HCT116 (cell line): ENCODE data around the gene NCOA5. TPM values are rescaled to one million over a fixed set of nuclear protein-coding genes. Genes with fewer than 3 reads are reported as not detected.

Experiments
- ATAC-seq: fragments of 200-7000 bp; cut with Tn5 transposase; 2 replicates; pipeline ENCODE4 v1.9.1; 2020; ENCODE audit warnings: mild to moderate bottlenecking, moderate library complexity
- BruUV-seq: library from RNA; stranded (reverse); fragments of 400-500 nt; replicated peaks from 2 replicates; lab custom pipeline; 2021; lab: Mats Ljungman, UMichigan
- CTCF ChIA-PET: fragments of 300-600 bp; sonication (Branson Sonifier 250); formaldehyde crosslinking; loops from one replicate; lab custom pipeline; 2021; ENCODE audit warnings: antibody characterized with exemption; lab: Charles Lee
- POLR2A ChIA-PET: fragments of 300-600, 350-600 bp; sonication (Branson Sonifier 250); formaldehyde crosslinking; loops from one replicate; lab custom pipeline; 2021; ENCODE audit warnings: antibody characterized with exemption; lab: Charles Lee
- RAD21 ChIA-PET, 2 experiments: fragments of 300-600 bp; sonication (Branson Sonifier 250); formaldehyde crosslinking; loops; one replicate each; lab custom pipeline; 2023; ENCODE audit warnings: low total read pairs in 2 of 2; ENCODE audit not compliant: uncharacterized antibody in 2 of 2, unreplicated experiment in 2 of 2, low non-redundant PET in 1 of 2; lab: Charles Lee
- DNase-seq: peaks from one replicate; pipeline ENCODE4 v3.0.0-alpha.2; 2010; ENCODE audit warnings: low read depth, low spot score
- H2AFZ ChIP-seq: fragments of 200-600 bp; shearing (Covaris generic), sonication (generic); 2 replicates; pipeline ENCODE4 v1.6.1; 2017; ENCODE audit warnings: low read depth, mixed run types, mixed read lengths, antibody characterized with exemption, low read length; ENCODE audit not compliant: poor library complexity, severe bottlenecking
- H3K27ac ChIP-seq: 2 replicates; pipeline ENCODE4 v1.5.1; 2012; ENCODE audit warnings: low read depth, low read length
- H3K27me3 ChIP-seq: fragments of 200-600 bp; sonication (generic); 2 replicates; pipeline ENCODE4 v1.6.1; 2016; ENCODE audit warnings: mixed run types, low read length, mixed read lengths; ENCODE audit not compliant: insufficient read depth
- H3K36me3 ChIP-seq, 2 experiments: fragments of 200-500 bp in 1 of 2; fragments of 200-600 bp in 1 of 2; sonication (Bioruptor generic) in 1 of 2; sonication (generic) in 1 of 2; 2 replicates each; pipeline versions ENCODE4 v1.5.1 to v1.6.1; 2014 to 2016; ENCODE audit warnings: low read length in 2 of 2, inconsistent platforms in 1 of 2, mixed read lengths in 1 of 2, mixed run types in 1 of 2; ENCODE audit not compliant: insufficient read depth in 2 of 2, control insufficient read depth in 1 of 2
- H3K4me1 ChIP-seq, 2 experiments: fragments of 200-600 bp in 1 of 2; sonication (generic) in 1 of 2; 2 replicates each; pipeline versions ENCODE4 v1.5.1 to v1.6.1; 2012 to 2017; ENCODE audit warnings: low read length in 2 of 2, inconsistent platforms in 1 of 2, mild to moderate bottlenecking in 1 of 2, mixed read lengths in 1 of 2, mixed run types in 1 of 2, moderate library complexity in 1 of 2; ENCODE audit not compliant: insufficient read depth in 2 of 2, control insufficient read depth in 1 of 2
- H3K4me2 ChIP-seq: fragments of 200-600 bp; sonication (generic); 2 replicates; pipeline ENCODE4 v1.6.1; 2017; ENCODE audit warnings: mixed run types, low read length, mixed read lengths
- H3K4me3 ChIP-seq, 2 experiments: fragments of 200-600 bp in 1 of 2; sonication (generic) in 1 of 2; replicated peaks in 1 of 2; 2 replicates each; pipeline ENCODE4 v1.5.1; 2011 to 2016; ENCODE audit warnings: low read length in 2 of 2, control low read depth in 1 of 2, low read depth in 1 of 2, mild to moderate bottlenecking in 1 of 2, mixed read lengths in 1 of 2, mixed run types in 1 of 2
- H3K79me2 ChIP-seq: fragments of 200-600 bp; sonication (generic); 2 replicates; pipeline ENCODE4 v1.6.1; 2017; ENCODE audit warnings: mild to moderate bottlenecking, mixed run types, low read length, moderate library complexity, mixed read lengths; ENCODE audit not compliant: insufficient read depth
- H3K9ac ChIP-seq: fragments of 200-600 bp; sonication (generic); 2 replicates; pipeline ENCODE4 v1.6.1; 2016; ENCODE audit warnings: low read length, mixed read lengths
- H3K9me2 ChIP-seq: fragments of 200-600 bp; sonication (generic), shearing (Covaris generic); 2 replicates; pipeline ENCODE4 v1.6.1; 2017; ENCODE audit warnings: mixed run types, mild to moderate bottlenecking, moderate library complexity; ENCODE audit not compliant: insufficient read depth
- H3K9me3 ChIP-seq, 2 experiments: fragments of 200-500 bp in 1 of 2; fragments of 200-600 bp in 1 of 2; sonication (Bioruptor generic) in 1 of 2; sonication (generic) in 1 of 2; 2 replicates each; pipeline ENCODE4 v1.6.1; 2014 to 2017; ENCODE audit warnings: low read length in 2 of 2, mixed read lengths in 2 of 2, inconsistent platforms in 1 of 2, low read depth in 1 of 2, mild to moderate bottlenecking in 1 of 2, mixed run types in 1 of 2, moderate library complexity in 1 of 2; ENCODE audit not compliant: control insufficient read depth in 1 of 2, insufficient read depth in 1 of 2
- H4K20me1 ChIP-seq: fragments of 200-600 bp; sonication (generic), shearing (Covaris generic); 2 replicates; pipeline ENCODE4 v1.6.1; 2017; ENCODE audit warnings: mixed run types, mild to moderate bottlenecking, moderate library complexity; ENCODE audit not compliant: insufficient read depth
- CBX3 ChIP-seq: IDR thresholded peaks from 2 replicates; pipeline ENCODE4 v1.6.1; 2012; ENCODE audit warnings: low read depth
- CEBPB ChIP-seq: IDR thresholded peaks from 2 replicates; pipeline ENCODE4 v1.6.1; 2012; ENCODE audit warnings: low read depth
- EGR1 ChIP-seq: IDR thresholded peaks from 2 replicates; pipeline ENCODE4 v1.6.1; 2012; ENCODE audit warnings: low read depth
- ELF1 ChIP-seq: IDR thresholded peaks from 2 replicates; pipeline ENCODE4 v1.6.1; 2012; ENCODE audit warnings: low read depth, borderline replicate concordance
- EZH2 ChIP-seq: fragments of 200-600 bp; sonication (generic); IDR thresholded peaks from 2 replicates; pipeline ENCODE4 v1.6.1; 2017; ENCODE audit warnings: antibody characterized with exemption, mixed run types
- FOSL1 ChIP-seq: IDR thresholded peaks from 2 replicates; pipeline ENCODE4 v1.6.1; 2012; ENCODE audit warnings: low read depth
- JUND ChIP-seq: IDR thresholded peaks from 2 replicates; pipeline ENCODE4 v1.6.1; 2012
- POLR2A ChIP-seq: IDR thresholded peaks from 2 replicates; pipeline ENCODE4 v1.7.0; 2011; ENCODE audit warnings: borderline replicate concordance; ENCODE audit not compliant: insufficient read depth, insufficient read length; ENCODE audit errors: extremely low read depth
- SRF ChIP-seq: IDR thresholded peaks from 2 replicates; pipeline ENCODE4 v1.6.1; 2012; ENCODE audit warnings: low read depth
- TCF7L2 ChIP-seq: IDR thresholded peaks from 2 replicates; pipeline ENCODE4 v1.7.0; 2011; ENCODE audit warnings: borderline replicate concordance, inconsistent platforms; ENCODE audit not compliant: insufficient read depth, insufficient read length; ENCODE audit errors: extremely low read depth
- intact Hi-C: fragments of 100-400 bp; cut with micrococcal nuclease; formaldehyde crosslinking; loops from 2 replicates; pipeline ENCODE4 v1.10.0; 2022
- total RNA-seq: library from RNA; stranded (reverse); gene quantifications from one replicate; pipeline ENCODE4 v1.2.1, GENCODE V29; 2021; ENCODE audit not compliant: unreplicated experiment
- TF ChIP-seq, protein P1 (sequence below): IDR thresholded peaks from 2 replicates; pipeline ENCODE4 v1.6.1; 2012
- TF ChIP-seq, protein P2 (sequence below): IDR thresholded peaks from 2 replicates; pipeline ENCODE4 v1.6.1; 2011; ENCODE audit warnings: mild to moderate bottlenecking, low read length, moderate library complexity; ENCODE audit not compliant: insufficient replicate concordance; ENCODE audit errors: extremely low read depth
- TF ChIP-seq, protein P3 (sequence below), 3 experiments: fragments of 200-600 bp in 1 of 3; sonication (generic) in 1 of 3; IDR thresholded peaks in 2 of 3; conservative IDR thresholded peaks in 1 of 3; 2 replicates each; pipeline ENCODE4 v1.5.1; 2012 to 2017; ENCODE audit warnings: low read depth in 2 of 3, low read length in 2 of 3, antibody characterized with exemption in 1 of 3, borderline replicate concordance in 1 of 3, control low read depth in 1 of 3, mild to moderate bottlenecking in 1 of 3, mixed read lengths in 1 of 3, mixed run types in 1 of 3, moderate library complexity in 1 of 3; ENCODE audit not compliant: insufficient read depth in 1 of 3

The NCOA5 gene
- total RNA-seq, 1 experiment from 2014 or later, result 31.6 TPM

DNA sequence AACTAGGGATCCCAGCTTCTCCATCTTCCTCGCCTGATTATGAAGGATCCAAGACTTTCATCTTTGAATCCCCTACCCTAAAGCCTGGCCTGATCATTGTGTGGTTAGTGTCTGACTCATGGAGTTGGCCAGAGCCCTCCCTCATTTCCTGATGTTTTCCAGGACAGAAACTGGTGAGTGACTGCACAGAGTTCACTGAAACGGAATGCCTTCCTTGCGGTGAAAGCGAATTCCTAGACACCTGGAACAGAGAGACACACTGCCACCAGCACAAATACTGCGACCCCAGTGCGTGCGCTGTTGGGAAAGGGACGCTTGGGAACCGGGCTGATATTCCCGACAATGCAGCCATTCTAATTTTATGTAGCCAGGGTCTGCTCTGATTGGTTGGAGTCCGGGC is 32.3 kb upstream of the NCOA5 start:
- Histone ChIP-seq H3K4me1 (peaks cover 11 to 15% of the 10 kb centered on the region in 2 experiments), H3K4me3 (no peak overlapping the region), H3K79me2 (peaks cover 12% of the 10 kb centered on the region), H3K27me3 (no peaks in the 10 kb centered on the region), H2AFZ (no peak overlapping the region), H3K9me3 (no peaks in the 10 kb centered on the region), H4K20me1 (no peaks in the 10 kb centered on the region), H3K9ac (no peak overlapping the region), H3K4me2 (no peak overlapping the region), H3K27ac (no peak overlapping the region), H3K9me2 (no peaks in the 10 kb centered on the region), H3K36me3 (peaks cover 3 to 18% of the 10 kb centered on the region in 2 experiments; a peak in 2 of 4 replicates)
- DNase-seq (no peak), ATAC-seq (no peak)
- intact Hi-C loops, result no loop called here
- ChIA-PET RAD21 (no interaction called here), POLR2A (no interaction called here), CTCF (no interaction called here)
- no peak for TF ChIP-seq ELF1
- TF ChIP-seq, protein P1, sequence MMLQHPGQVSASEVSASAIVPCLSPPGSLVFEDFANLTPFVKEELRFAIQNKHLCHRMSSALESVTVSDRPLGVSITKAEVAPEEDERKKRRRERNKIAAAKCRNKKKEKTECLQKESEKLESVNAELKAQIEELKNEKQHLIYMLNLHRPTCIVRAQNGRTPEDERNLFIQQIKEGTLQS, result no peak
- no peak for TF ChIP-seq FOSL1
- TF ChIP-seq SRF, result no peak
- TF ChIP-seq TCF7L2, result no peak
- TF ChIP-seq JUND, result no peak
- no peak for TF ChIP-seq EGR1
- no peak for TF ChIP-seq CEBPB
- TF ChIP-seq, protein P2, sequence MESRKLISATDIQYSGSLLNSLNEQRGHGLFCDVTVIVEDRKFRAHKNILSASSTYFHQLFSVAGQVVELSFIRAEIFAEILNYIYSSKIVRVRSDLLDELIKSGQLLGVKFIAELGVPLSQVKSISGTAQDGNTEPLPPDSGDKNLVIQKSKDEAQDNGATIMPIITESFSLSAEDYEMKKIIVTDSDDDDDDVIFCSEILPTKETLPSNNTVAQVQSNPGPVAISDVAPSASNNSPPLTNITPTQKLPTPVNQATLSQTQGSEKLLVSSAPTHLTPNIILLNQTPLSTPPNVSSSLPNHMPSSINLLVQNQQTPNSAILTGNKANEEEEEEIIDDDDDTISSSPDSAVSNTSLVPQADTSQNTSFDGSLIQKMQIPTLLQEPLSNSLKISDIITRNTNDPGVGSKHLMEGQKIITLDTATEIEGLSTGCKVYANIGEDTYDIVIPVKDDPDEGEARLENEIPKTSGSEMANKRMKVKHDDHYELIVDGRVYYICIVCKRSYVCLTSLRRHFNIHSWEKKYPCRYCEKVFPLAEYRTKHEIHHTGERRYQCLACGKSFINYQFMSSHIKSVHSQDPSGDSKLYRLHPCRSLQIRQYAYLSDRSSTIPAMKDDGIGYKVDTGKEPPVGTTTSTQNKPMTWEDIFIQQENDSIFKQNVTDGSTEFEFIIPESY, result no peak
- TF ChIP-seq CBX3, result no peak
- no peak for TF ChIP-seq EZH2
- no peak for TF ChIP-seq POLR2A
- TF ChIP-seq, protein P3, sequence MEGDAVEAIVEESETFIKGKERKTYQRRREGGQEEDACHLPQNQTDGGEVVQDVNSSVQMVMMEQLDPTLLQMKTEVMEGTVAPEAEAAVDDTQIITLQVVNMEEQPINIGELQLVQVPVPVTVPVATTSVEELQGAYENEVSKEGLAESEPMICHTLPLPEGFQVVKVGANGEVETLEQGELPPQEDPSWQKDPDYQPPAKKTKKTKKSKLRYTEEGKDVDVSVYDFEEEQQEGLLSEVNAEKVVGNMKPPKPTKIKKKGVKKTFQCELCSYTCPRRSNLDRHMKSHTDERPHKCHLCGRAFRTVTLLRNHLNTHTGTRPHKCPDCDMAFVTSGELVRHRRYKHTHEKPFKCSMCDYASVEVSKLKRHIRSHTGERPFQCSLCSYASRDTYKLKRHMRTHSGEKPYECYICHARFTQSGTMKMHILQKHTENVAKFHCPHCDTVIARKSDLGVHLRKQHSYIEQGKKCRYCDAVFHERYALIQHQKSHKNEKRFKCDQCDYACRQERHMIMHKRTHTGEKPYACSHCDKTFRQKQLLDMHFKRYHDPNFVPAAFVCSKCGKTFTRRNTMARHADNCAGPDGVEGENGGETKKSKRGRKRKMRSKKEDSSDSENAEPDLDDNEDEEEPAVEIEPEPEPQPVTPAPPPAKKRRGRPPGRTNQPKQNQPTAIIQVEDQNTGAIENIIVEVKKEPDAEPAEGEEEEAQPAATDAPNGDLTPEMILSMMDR (IDR thresholded peaks at IDR 0.05 in 2 of 3, conservative IDR thresholded peaks at IDR 0.05 in 1 of 3; ENCODE audit: borderline replicate concordance in 1 of 3, insufficient read depth in 1 of 3, low read depth in 2 of 3, low read length in 2 of 3), result no peak
- no TSS peak for BruUV-seq
